NCI-H1417 (cell line): ENCODE results near the gene PTPN6.

Experiments
- DNase-seq, 3 experiments: peaks; one replicate each; lab custom pipeline; 2025; lab: John Stamatoyannopoulos, UW

Gene PTPN6

DNA sequence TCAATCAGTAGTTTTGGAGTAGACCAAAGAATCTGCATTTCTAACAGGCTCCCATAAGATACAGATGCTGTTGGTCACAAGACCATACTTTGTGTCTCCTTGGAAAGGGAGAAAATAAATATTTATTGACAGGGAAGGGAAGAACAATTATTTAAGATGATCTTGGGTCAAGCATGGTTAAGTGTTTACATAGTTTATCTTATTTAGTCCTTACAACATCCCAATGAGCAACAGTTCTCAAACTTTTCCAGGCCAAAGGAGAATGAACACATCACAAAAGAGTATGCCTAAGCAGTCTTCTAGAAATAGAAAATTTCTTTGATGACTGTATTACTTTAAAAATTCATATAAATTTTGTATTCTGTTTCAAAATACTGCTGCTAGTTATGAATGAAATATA, 58.4 kb downstream of the PTPN6 start:
- no peak for DNase-seq
